Loucy (cell line): Measurements from ENCODE around the gene CA7.

Source experiments
- H2AFZ ChIP-seq: fragments of 200-600 bp; sonication (generic); 2 replicates; pipeline ENCODE4 v1.6.0; 2016; ENCODE audit warnings: antibody characterized with exemption, mild to moderate bottlenecking, low read length, moderate library complexity
- H3F3A ChIP-seq: fragments of 200-600 bp; 2 replicates; pipeline ENCODE4 v1.6.0; 2016; ENCODE audit warnings: antibody characterized with exemption, low read depth, mild to moderate bottlenecking
- H3K27me3 ChIP-seq: fragments of 200-600 bp; sonication (generic); 2 replicates; pipeline ENCODE4 v1.6.1; 2014; ENCODE audit warnings: low read length, mild to moderate bottlenecking; ENCODE audit not compliant: insufficient read depth, poor library complexity, severe bottlenecking
- H3K36me3 ChIP-seq: fragments of 200-600 bp; sonication (generic); 2 replicates; pipeline ENCODE4 v1.6.1; 2016; ENCODE audit warnings: low read length; ENCODE audit not compliant: insufficient read depth
- H3K4me1 ChIP-seq: fragments of 200-600 bp; sonication (generic); 2 replicates; pipeline ENCODE4 v1.5.1; 2014; ENCODE audit warnings: low read length, mild to moderate bottlenecking; ENCODE audit not compliant: insufficient read depth, poor library complexity, severe bottlenecking
- H3K4me2 ChIP-seq: fragments of 200-600 bp; sonication (generic); 2 replicates; pipeline ENCODE4 v1.6.0; 2014; ENCODE audit warnings: antibody characterized with exemption, low read length, low read depth, mild to moderate bottlenecking; ENCODE audit not compliant: poor library complexity, severe bottlenecking
- H3K4me3 ChIP-seq: fragments of 200-600 bp; sonication (generic); 2 replicates; pipeline ENCODE4 v1.5.1; 2014; ENCODE audit warnings: low read length, mild to moderate bottlenecking, mixed read lengths; ENCODE audit not compliant: poor library complexity, severe bottlenecking
- H3K79me2 ChIP-seq: fragments of 200-600 bp; sonication (generic); 2 replicates; pipeline ENCODE4 v1.6.1; 2014; ENCODE audit warnings: low read length; ENCODE audit not compliant: insufficient read depth
- H3K9ac ChIP-seq: fragments of 200-600 bp; sonication (generic); 2 replicates; pipeline ENCODE4 v1.6.0; 2014; ENCODE audit warnings: mild to moderate bottlenecking, low read depth, low read length, moderate library complexity; ENCODE audit not compliant: poor library complexity, severe bottlenecking
- H3K9me2 ChIP-seq: fragments of 200-600 bp; sonication (generic); replicated peaks from 2 replicates; pipeline ENCODE4 v1.6.1; 2016; ENCODE audit warnings: low read depth, low read length, mixed read lengths
- H3K9me3 ChIP-seq: fragments of 200-600 bp; sonication (generic); 2 replicates; pipeline ENCODE4 v1.6.1; 2014; ENCODE audit warnings: mild to moderate bottlenecking, antibody characterized with exemption, low read length, low read depth; ENCODE audit not compliant: insufficient read depth
- H4K20me1 ChIP-seq: fragments of 200-600 bp; sonication (generic); 2 replicates; pipeline ENCODE4 v1.6.0; 2014; ENCODE audit warnings: antibody characterized with exemption, low read length, mild to moderate bottlenecking; ENCODE audit not compliant: insufficient read depth, poor library complexity, severe bottlenecking
- CTCF ChIP-seq: fragments of 200-600 bp; sonication (generic); conservative IDR thresholded peaks from 2 replicates; pipeline ENCODE4 v1.5.1; 2014; ENCODE audit warnings: mild to moderate bottlenecking, antibody characterized with exemption, low read length
- EZH2phosphoT487 ChIP-seq: fragments of 200-600 bp; IDR thresholded peaks from 2 replicates; pipeline ENCODE4 v1.6.1; 2018; ENCODE audit warnings: antibody characterized with exemption, mild to moderate bottlenecking, moderate library complexity, borderline replicate concordance

Gene CA7

GRCh38 chr16:66801320-66802105 is 42.7 kb upstream of the CA7 start, which contains the start of gene TERB1:
Gene TERB1 (minus strand): TSS chr16:66801584. CDS start chr16:66796798, 4,786 bp downstream.
- Histone ChIP-seq H3K27me3 (no peaks in the 10 kb centered on the region), H3K9me3 (no peaks in the 10 kb centered on the region), H2AFZ (no peak within 1 kb of the TSS), H3K9ac (no peak within 1 kb of the TSS), H3F3A (no peaks in the 10 kb centered on the region), H3K36me3 (peaks cover 29% of the 10 kb centered on the region; the same call in 1 of the 2 replicates), H4K20me1 (no peaks in the 10 kb centered on the region), H3K4me3 (no peak within 1 kb of the TSS), H3K4me1 (no peaks in the 10 kb centered on the region), H3K4me2 (no peak within 1 kb of the TSS), H3K9me2 (no peaks in the 10 kb centered on the region), H3K79me2 (no peaks in the 10 kb centered on the region)
- no peak for TF ChIP-seq EZH2phosphoT487
- TF ChIP-seq CTCF = no peak

- no peaks in the 10 kb centered on the region for H3K9me2 ChIP-seq
- peaks cover 35% of the 10 kb centered on the region; the same call in 1 of the 2 replicates for H3K36me3 ChIP-seq
- H3K4me2 ChIP-seq = no peak overlapping the region
- no peaks in the 10 kb centered on the region for H3K27me3 ChIP-seq
- H3K4me1 ChIP-seq = no peaks in the 10 kb centered on the region
- no peaks in the 10 kb centered on the region for H3K79me2 ChIP-seq
- no peak overlapping the region for H3K4me3 ChIP-seq
- H3K9ac ChIP-seq = no peak overlapping the region
- TF ChIP-seq EZH2phosphoT487 (no peak), CTCF (no peak)
- no peaks in the 10 kb centered on the region for H4K20me1 ChIP-seq
- no peaks in the 10 kb centered on the region for H3K9me3 ChIP-seq
- H3F3A ChIP-seq = no peaks in the 10 kb centered on the region
- H2AFZ ChIP-seq = no peak overlapping the region
Measured at GRCh38 chr16:66802159-66802558, 42.1 kb upstream of the CA7 start.

GRCh38 chr16:66809765-66810164 is 34.4 kb upstream of the CA7 start:
- no peak overlapping the region for H3K9ac ChIP-seq
- H3K36me3 ChIP-seq = peaks cover 68% of the 10 kb centered on the region
- no peaks in the 10 kb centered on the region for H4K20me1 ChIP-seq

More at GRCh38 chr16:66809765-66810164, 34.4 kb upstream of the CA7 start:
- Histone ChIP-seq H3F3A (no peaks in the 10 kb centered on the region), H3K9me3 (no peaks in the 10 kb centered on the region), H3K27me3 (no peaks in the 10 kb centered on the region), H3K9me2 (no peaks in the 10 kb centered on the region), H3K4me2 (no peak overlapping the region), H3K4me1 (no peaks in the 10 kb centered on the region), H2AFZ (no peak overlapping the region), H3K4me3 (no peak overlapping the region), H3K79me2 (no peaks in the 10 kb centered on the region)
- no peak for TF ChIP-seq EZH2phosphoT487
- TF ChIP-seq CTCF = no peak
